ENCODE results near the gene MAP2. TPM values are rescaled to one million over a fixed set of nuclear protein-coding genes. Genes with fewer than 3 reads are reported as not detected.

MAP2 gene
- total RNA-seq, 2 donors from 2014 or later: 1.8 TPM

- no peaks in the 10 kb centered on the region for H3K27me3 Mint-ChIP-seq (ENCODE audit: insufficient read depth)
- no peaks in the 10 kb centered on the region for H3K36me3 Mint-ChIP-seq (ENCODE audit: low read depth)
- no peak overlapping the region for H3K27ac Mint-ChIP-seq
Measured at GRCh38 chr2:209702775-209703174, 278.9 kb downstream of the MAP2 start.

DNA sequence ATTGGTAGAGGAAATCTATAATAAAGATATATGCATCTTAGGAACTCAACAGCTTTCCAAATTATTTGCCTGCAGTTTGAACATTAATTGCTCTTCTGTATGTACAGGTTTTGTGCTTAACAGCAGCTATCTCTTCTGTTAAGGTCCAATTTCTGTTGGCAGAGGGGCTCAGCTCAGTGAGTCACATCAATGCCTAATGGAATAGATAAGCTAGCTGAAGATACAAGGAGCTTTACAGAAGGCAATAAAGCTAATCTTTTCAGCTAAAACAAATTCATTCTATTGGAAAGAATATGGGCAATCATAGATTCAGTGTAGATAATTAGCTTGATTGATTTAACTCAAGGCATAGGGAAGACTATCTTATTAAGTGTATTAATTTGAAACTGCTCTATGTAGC, 289.4 kb downstream of the MAP2 start:
- no peak for TF ChIP-seq CTCF (conservative IDR thresholded peaks at IDR 0.05)
- no peak overlapping the region for H3K27ac ChIP-seq (ENCODE audit: low read depth, low read length)
- no peak overlapping the region for H3K4me3 Mint-ChIP-seq
- H3K9me3 ChIP-seq (ENCODE audit: control insufficient read depth, low read length): no peaks in the 10 kb centered on the region
- no peak overlapping the region for H3K27ac Mint-ChIP-seq
- no peak for DNase-seq
- no peaks in the 10 kb centered on the region for H3K36me3 ChIP-seq (ENCODE audit: control insufficient read depth, insufficient read depth, low read length)
- H3K9ac ChIP-seq (ENCODE audit: extremely low read depth, low read length, poor library complexity, severe bottlenecking): no peak overlapping the region
- H3K9me3 Mint-ChIP-seq: no peaks in the 10 kb centered on the region
- no peaks in the 10 kb centered on the region for H3K4me1 ChIP-seq (ENCODE audit: control insufficient read depth, insufficient read depth, low read length)
- no peaks in the 10 kb centered on the region for H3K27me3 ChIP-seq (ENCODE audit: control insufficient read depth, insufficient read depth, low read length, poor library complexity, severe bottlenecking)
- peaks cover 3% of the 10 kb centered on the region for H3K4me1 Mint-ChIP-seq
- H3K27me3 Mint-ChIP-seq (ENCODE audit: insufficient read depth): peaks cover 3% of the 10 kb centered on the region
- H3K36me3 Mint-ChIP-seq (ENCODE audit: low read depth): no peaks in the 10 kb centered on the region
- no peak overlapping the region for H3K4me3 ChIP-seq (ENCODE audit: low read length)

More at GRCh38 chr2:209702775-209703174, 278.9 kb downstream of the MAP2 start:
- no peaks in the 10 kb centered on the region for H3K9me3 Mint-ChIP-seq
- Histone ChIP-seq H3K27ac (ENCODE audit: low read depth, low read length) (no peak overlapping the region), H3K9me3 (ENCODE audit: control insufficient read depth, low read length) (no peaks in the 10 kb centered on the region), H3K4me3 (ENCODE audit: low read length) (no peak overlapping the region), H3K9ac (ENCODE audit: extremely low read depth, low read length, poor library complexity, severe bottlenecking) (no peak overlapping the region), H3K4me1 (ENCODE audit: control insufficient read depth, insufficient read depth, low read length) (no peaks in the 10 kb centered on the region), H3K36me3 (ENCODE audit: control insufficient read depth, insufficient read depth, low read length) (no peaks in the 10 kb centered on the region), H3K27me3 (ENCODE audit: control insufficient read depth, insufficient read depth, low read length, poor library complexity, severe bottlenecking) (no peaks in the 10 kb centered on the region)
- H3K4me3 Mint-ChIP-seq: no peak overlapping the region
- no peaks in the 10 kb centered on the region for H3K4me1 Mint-ChIP-seq
- no peak for DNase-seq
- 98 to 100% methylated on average over 1 to 2 of the region's 2 CpGs for WGBS, 2 experiments (ENCODE audit: insufficient coverage in 1 of 2, insufficient read length in 1 of 2)
- TF ChIP-seq CTCF (conservative IDR thresholded peaks at IDR 0.05): no peak

DNA sequence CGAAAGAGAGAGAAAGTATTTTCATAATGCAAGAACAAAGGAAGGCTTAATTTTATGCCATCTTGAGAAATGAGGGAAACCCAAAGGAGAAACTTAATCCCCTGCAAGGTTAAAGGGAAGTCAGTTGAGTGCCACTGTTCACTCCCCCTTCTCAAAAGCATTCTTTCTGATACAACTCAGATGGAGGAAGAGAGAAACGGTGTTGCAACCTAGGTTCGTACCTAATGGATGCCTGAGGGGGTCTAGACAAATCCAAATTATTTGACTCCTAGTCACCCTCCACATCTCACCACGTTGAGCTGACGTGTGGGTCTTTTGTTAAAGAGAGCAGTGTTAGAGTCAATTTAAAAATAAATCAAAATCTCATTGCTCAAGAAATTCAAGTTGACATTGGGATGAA, 295.2 kb downstream of the MAP2 start:
- Histone ChIP-seq H3K9ac (ENCODE audit: extremely low read depth, low read length, poor library complexity, severe bottlenecking) (no peak overlapping the region), H3K27ac (ENCODE audit: low read depth, low read length) (no peak overlapping the region), H3K9me3 (ENCODE audit: control insufficient read depth, low read length) (no peaks in the 10 kb centered on the region), H3K27me3 (ENCODE audit: control insufficient read depth, insufficient read depth, low read length, poor library complexity, severe bottlenecking) (no peaks in the 10 kb centered on the region), H3K4me1 (ENCODE audit: control insufficient read depth, insufficient read depth, low read length) (no peaks in the 10 kb centered on the region), H3K36me3 (ENCODE audit: control insufficient read depth, insufficient read depth, low read length) (no peaks in the 10 kb centered on the region), H3K4me3 (ENCODE audit: low read length) (no peak overlapping the region)
- Mint-ChIP-seq H3K27ac (no peak overlapping the region), H3K27me3 (ENCODE audit: insufficient read depth) (no peaks in the 10 kb centered on the region), H3K4me3 (no peak overlapping the region), H3K9me3 (no peaks in the 10 kb centered on the region), H3K4me1 (no peaks in the 10 kb centered on the region), H3K36me3 (ENCODE audit: low read depth) (no peaks in the 10 kb centered on the region)
- no peak for DNase-seq
- 75 to 86% methylated on average over 1 to 4 of the region's 5 CpGs for WGBS, 2 experiments (ENCODE audit: insufficient coverage in 1 of 2, insufficient read length in 1 of 2)
- no peak for TF ChIP-seq CTCF (conservative IDR thresholded peaks at IDR 0.05)
